ENCODE results near the gene NRAP. TPM values are rescaled to one million over a fixed set of nuclear protein-coding genes. Genes with fewer than 3 reads are reported as not detected.

The NRAP gene
- total and polyA plus RNA-seq, 2 of the 8 experiments (the other 6 are each of a cell fraction or from before 2014, with no cell fraction given) = not detected

DNA sequence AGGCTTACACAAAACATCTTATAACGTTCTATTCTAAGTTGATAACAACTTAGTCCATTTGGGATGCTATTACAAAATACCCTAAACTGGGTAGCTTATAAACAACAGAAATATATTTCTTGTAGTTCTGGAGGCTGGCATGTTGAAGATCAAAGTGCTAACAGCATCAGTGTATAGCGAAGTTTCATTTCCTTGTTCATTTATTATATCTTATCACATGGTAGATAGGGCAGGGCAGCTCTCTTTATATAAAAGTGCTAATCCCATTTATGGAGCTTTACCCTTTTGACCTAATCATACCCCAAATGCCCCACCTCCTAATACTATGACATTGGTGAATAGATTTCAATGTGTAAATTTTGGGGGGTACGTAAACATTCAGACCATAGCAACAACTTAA, 22.2 kb upstream of the NRAP start (continued):
- TF ChIP-seq, protein P1, sequence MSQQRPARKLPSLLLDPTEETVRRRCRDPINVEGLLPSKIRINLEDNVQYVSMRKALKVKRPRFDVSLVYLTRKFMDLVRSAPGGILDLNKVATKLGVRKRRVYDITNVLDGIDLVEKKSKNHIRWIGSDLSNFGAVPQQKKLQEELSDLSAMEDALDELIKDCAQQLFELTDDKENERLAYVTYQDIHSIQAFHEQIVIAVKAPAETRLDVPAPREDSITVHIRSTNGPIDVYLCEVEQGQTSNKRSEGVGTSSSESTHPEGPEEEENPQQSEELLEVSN (IDR thresholded peaks at IDR 0.05) = no peak
- TF ChIP-seq KDM4A (IDR thresholded peaks at IDR 0.05; ENCODE audit: low read depth, low read length, severe bottlenecking) = no peak
- no peak for TF ChIP-seq GABPA (IDR thresholded peaks at IDR 0.05; ENCODE audit: borderline replicate concordance, insufficient read depth, low read length)
- no peak for TF ChIP-seq RFX5 (IDR thresholded peaks at IDR 0.05; ENCODE audit: borderline replicate concordance, low read depth, low read length)
